Lower leg skin (tissue), 3 donors: Measurements from ENCODE around the gene REC8.
A peak's percentile ranks its signal among the peaks of the same experiment; 100 is the strongest.

Experiments
- POLR2A ChIP-seq, 2 donors: fragments of 450-650 bp; IDR thresholded peaks; one replicate each; pipeline ENCODE4 v1.6.1; 2016 to 2017; ENCODE audit warnings: antibody characterized with exemption in 2 of 2, mild to moderate bottlenecking in 1 of 2, moderate library complexity in 1 of 2
- TF ChIP-seq, protein P1 (sequence below), 3 donors: fragments of 450-650 bp; IDR thresholded peaks; one replicate each; pipeline ENCODE4 v1.5.1; 2016; ENCODE audit warnings: antibody characterized with exemption in 3 of 3, mild to moderate bottlenecking in 3 of 3, moderate library complexity in 2 of 3

DNA sequence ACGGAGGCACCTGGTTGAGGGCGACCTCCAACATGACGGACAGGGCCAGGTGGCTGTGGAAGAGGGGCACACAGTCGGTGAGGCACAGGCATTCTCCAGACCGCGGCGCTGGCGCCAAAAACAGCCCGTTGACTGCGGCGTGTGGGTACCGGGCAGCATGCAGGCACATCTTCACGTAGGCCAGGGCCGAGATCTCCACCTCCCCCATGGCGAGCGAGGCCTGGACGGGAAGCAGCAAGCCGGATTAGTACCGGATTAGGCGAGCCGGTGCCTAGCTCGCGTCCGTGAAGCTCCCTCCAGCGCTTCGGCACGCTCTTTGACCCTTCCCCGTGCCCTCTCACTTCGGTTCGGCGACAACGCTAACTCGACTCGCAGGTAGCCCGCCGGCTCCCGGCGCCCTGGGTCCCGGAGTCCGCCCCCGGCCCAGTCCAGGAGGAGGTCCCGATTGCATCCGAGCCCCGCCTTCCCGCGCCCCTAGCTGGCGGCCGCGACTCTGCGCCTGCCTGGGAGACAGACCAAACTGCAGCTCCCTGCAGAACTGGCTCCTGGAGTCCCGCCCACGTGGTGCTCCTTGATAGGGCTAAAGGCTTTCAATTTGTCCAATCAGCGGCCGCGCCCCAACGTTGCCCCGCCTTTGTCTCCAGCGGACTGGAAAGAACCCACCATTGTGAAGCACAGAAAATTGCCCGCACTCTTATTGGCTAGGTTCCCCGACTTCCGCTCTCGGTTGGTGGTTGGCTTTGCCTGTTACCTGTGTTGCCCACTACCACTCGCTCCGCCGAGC lies 30.6 kb upstream of the REC8 start, which contains the start of gene EMC9:
- TF ChIP-seq, protein P1, sequence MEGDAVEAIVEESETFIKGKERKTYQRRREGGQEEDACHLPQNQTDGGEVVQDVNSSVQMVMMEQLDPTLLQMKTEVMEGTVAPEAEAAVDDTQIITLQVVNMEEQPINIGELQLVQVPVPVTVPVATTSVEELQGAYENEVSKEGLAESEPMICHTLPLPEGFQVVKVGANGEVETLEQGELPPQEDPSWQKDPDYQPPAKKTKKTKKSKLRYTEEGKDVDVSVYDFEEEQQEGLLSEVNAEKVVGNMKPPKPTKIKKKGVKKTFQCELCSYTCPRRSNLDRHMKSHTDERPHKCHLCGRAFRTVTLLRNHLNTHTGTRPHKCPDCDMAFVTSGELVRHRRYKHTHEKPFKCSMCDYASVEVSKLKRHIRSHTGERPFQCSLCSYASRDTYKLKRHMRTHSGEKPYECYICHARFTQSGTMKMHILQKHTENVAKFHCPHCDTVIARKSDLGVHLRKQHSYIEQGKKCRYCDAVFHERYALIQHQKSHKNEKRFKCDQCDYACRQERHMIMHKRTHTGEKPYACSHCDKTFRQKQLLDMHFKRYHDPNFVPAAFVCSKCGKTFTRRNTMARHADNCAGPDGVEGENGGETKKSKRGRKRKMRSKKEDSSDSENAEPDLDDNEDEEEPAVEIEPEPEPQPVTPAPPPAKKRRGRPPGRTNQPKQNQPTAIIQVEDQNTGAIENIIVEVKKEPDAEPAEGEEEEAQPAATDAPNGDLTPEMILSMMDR (IDR thresholded peaks at IDR 0.05) = peak in 1 of 3 donors; percentile 47
- TF ChIP-seq POLR2A (IDR thresholded peaks at IDR 0.05) = no peak
